ENCODE data around the gene HK1. TPM values are rescaled to one million over a fixed set of nuclear protein-coding genes. Genes with fewer than 3 reads are reported as not detected.
A peak's percentile ranks its signal among the peaks of the same experiment; 100 is the strongest.

HK1 gene
- total RNA-seq, 2 experiments from 2014 or later, result 121 to 135 TPM

DNA sequence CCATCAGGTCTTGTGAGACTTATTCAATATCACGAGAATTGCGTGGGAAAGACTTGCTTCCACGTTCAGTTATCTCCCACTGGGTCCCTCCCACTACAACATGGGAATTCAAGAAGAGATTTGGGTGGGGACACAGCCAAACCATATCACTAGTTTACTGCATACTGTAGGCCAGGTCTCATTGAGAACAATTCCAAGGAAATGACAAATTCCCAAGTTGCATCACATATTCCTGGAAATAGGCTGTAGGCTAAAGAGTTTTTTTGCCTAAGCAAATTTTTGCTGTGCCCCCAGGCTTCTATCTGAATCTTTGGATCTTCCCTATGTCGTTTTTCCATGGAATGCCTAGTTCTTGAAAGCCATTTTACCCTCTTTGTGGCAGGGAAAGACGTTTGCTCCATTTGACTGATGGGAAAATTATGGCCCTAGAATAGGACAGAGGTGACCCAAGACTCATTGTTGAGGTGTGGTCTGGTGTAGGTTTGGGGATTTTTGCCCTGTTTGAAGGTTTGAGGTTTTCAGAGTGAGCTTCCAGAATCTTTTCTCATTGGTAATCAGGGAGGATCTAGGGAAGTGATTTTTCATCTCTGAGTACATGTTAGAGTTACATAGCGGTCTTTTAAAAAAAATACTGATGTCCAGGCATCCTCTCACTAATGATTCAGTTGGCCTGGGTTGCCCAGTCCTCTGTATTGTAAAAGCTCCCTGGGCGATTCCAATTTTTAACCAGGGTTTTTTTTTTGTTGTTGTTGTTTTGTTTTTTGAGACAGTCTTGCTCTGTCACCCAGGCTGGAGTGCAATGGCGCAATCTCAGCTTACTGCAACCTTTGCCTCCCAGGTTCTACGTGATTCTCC is 94.1 kb downstream of the HK1 start:
- H3K27me3 Mint-ChIP-seq, result no peaks in the 10 kb centered on the region
- H3K36me3 Mint-ChIP-seq, result peaks cover 54% of the 10 kb centered on the region
- no peak for ATAC-seq
- CTCF ChIA-PET, result interaction anchor here (1.1 kb wide), 1 partner anchor 35 kb away, joined by 3 read pairs; no protein-coding TSS in a partner anchor
- H3K4me1 Mint-ChIP-seq, result peaks cover 3% of the 10 kb centered on the region
- DNase-seq, result no peak
- no peaks in the 10 kb centered on the region for H3K9me3 Mint-ChIP-seq (ENCODE audit: low read depth)
- H3K27ac Mint-ChIP-seq, result no peak overlapping the region
- H3K4me3 Mint-ChIP-seq, result no peak overlapping the region

DNA sequence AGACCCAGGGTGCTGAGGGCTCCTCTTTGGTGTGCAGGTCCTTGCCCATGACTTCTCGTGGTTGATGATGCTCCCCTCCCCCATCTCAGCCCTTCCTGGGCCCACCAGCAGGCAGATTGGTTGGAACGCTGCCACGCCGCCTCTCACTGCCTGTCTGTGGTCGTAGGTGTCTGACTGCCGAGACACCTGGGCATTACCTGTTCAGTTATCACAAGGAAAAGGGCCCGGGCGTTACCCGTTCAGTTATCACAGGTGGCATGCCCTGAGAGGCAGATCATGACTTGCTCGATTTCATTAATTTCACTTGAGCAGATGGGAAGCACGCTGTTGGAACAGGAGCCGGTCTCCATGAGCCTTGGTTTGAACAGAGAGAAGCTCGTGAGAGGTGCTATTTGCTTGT is 95.9 kb downstream of the HK1 start:
- Mint-ChIP-seq H3K9me3 (ENCODE audit: low read depth) (no peaks in the 10 kb centered on the region), H3K27ac (no peak overlapping the region), H3K4me1 (peaks cover 8% of the 10 kb centered on the region), H3K27me3 (no peaks in the 10 kb centered on the region), H3K4me3 (no peak overlapping the region), H3K36me3 (peaks cover 58% of the 10 kb centered on the region)
- DNase-seq (no peak), ATAC-seq (no peak)
- CTCF ChIA-PET, result no interaction called here

DNA sequence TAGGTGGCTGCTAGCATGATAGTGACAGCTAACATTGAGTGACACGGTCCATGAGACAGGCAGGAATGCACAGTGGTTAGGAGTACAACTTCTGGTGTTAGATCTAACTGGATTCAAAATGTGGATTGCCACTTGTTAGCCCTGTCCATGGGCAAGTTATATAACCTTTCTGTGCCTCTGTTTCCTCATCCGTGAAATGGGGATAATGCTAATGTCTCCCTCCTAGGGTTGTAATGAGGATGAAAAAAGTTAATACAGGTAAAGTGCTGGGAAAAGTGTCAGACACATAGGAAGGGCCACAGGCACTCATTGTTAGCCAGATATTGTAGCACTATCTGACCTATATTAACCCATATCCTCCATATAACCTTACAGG is 96.6 kb downstream of the HK1 start:
- no peak overlapping the region for H3K27ac Mint-ChIP-seq
- H3K27me3 Mint-ChIP-seq, result no peaks in the 10 kb centered on the region
- DNase-seq, result no peak
- no peaks in the 10 kb centered on the region for H3K9me3 Mint-ChIP-seq (ENCODE audit: low read depth)
- CTCF ChIA-PET, result no interaction called here
- peaks cover 8% of the 10 kb centered on the region for H3K4me1 Mint-ChIP-seq
- H3K36me3 Mint-ChIP-seq, result peaks cover 61% of the 10 kb centered on the region
- H3K4me3 Mint-ChIP-seq, result no peak overlapping the region
- no peak for ATAC-seq

DNA sequence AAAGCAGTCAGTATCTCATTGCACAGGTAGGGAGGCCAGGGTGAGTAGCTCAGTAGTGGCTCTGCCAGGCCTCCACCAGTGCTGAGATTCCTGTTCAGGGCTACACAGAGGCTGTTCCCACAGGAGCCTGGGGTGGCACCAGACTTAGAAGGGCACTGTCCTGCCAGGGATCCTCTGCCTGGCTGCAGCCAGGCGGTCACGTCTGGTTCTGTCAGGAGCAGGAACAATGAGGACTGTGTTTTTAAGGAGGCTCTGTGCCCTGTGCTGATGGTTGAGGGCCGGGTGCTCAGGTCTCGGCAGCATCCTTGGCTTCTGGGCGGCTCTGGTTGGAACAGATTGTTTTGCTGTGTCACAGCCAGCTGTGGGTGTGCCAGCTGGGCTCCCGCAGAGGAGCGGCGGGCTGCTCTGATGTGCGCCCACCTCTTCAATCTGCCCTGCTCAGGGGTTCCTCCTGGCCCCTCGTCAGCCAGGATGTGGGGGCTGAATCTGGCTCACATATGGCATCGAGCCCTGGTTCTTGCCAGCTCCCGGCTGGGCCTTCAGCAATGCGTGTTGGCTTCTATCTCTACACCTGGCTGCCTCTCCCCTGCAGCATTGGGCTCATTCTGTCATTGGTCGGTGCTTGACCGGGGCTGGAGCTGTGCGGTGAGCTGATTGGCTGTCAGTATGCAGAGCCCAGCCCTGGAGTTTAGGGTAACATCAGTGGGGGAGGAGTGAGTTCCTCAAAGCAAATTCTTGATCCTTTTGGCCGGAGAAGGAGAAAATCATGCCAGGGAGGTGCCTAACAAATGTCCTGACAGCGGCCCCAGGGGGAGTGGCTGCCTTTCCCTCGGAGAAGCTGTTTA is 97.2 kb downstream of the HK1 start:
- DNase-seq, result no peak
- no peak overlapping the region for H3K4me3 Mint-ChIP-seq
- H3K27me3 Mint-ChIP-seq, result no peaks in the 10 kb centered on the region
- peaks cover 59% of the 10 kb centered on the region for H3K36me3 Mint-ChIP-seq
- peak overlapping the region; percentile 4 for H3K27ac Mint-ChIP-seq
- peaks cover 8% of the 10 kb centered on the region for H3K4me1 Mint-ChIP-seq
- CTCF ChIA-PET, result no interaction called here
- no peak for ATAC-seq
- no peaks in the 10 kb centered on the region for H3K9me3 Mint-ChIP-seq (ENCODE audit: low read depth)

DNA sequence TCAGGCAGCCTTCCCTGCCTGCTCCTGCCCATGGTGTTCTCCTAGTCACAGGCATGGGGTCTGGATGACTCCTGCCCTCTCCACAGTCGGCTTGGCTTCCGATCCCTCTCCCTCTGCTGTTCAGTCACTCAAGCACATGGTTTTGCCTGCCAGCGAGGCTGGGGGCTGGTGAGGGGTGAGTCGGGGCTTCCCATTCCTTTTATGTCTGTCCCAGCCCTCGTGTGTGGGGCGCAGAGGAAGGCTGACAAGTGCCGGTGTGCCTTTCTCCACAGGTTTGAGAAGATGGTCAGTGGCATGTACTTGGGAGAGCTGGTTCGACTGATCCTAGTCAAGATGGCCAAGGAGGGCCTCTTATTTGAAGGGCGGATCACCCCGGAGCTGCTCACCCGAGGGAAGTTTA is 98.4 kb downstream of the HK1 start:
- CTCF ChIA-PET, result no interaction called here

DNA sequence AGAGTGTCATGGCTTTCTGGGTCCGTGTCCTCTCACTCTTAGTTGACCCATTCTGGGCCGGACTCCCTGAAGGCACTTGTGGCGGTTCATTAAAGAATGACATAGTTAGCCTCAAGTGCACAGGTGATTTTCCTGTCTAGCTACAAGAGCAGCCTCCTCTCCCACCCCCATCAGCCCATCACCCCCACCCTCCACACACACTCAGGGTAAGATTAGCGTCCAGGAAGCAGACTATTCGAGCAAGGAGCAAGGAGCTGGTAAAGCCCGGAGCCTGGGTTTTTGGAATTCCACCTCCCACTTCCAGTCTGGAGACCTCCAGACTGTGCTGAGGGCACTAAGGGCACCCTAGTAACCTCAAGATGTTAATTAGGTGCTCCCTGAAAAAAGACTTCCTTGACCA is 98.9 kb downstream of the HK1 start:
- H3K4me3 Mint-ChIP-seq, result no peak overlapping the region
- no peaks in the 10 kb centered on the region for H3K9me3 Mint-ChIP-seq (ENCODE audit: low read depth)
- H3K27me3 Mint-ChIP-seq, result no peaks in the 10 kb centered on the region
- ATAC-seq, result no peak
- CTCF ChIA-PET, result no interaction called here
- H3K36me3 Mint-ChIP-seq, result peaks cover 51% of the 10 kb centered on the region
- DNase-seq, result no peak
- H3K27ac Mint-ChIP-seq, result no peak overlapping the region
- peaks cover 8% of the 10 kb centered on the region for H3K4me1 Mint-ChIP-seq

More for the DNA sequence above, 98.4 kb downstream of the HK1 start:
- Mint-ChIP-seq H3K4me3 (no peak overlapping the region), H3K36me3 (peaks cover 52% of the 10 kb centered on the region), H3K27me3 (no peaks in the 10 kb centered on the region), H3K4me1 (peaks cover 8% of the 10 kb centered on the region), H3K9me3 (ENCODE audit: low read depth) (no peaks in the 10 kb centered on the region), H3K27ac (no peak overlapping the region)
- no peak for DNase-seq
- no peak for ATAC-seq

DNA sequence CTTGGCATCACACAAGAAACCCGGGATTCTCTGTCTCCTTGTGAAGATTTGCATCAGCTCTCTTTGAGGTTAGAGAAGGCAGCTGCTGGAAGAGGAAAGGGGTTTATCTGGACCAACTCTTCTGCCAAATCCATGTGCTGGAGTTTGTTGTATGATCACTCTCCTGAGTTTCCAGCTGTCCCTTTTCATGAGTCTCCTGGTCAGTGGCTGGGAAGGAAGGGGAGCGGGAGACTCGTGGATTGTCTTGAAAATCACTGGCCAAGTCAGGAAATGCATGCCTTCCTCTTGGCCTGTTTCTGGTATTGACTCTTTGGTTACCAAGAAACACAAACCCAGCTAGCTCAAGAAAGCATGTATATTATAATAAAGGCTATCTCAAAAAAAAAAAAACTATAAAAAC is 99.6 kb downstream of the HK1 start:
- Mint-ChIP-seq H3K36me3 (peaks cover 50% of the 10 kb centered on the region), H3K9me3 (ENCODE audit: low read depth) (no peaks in the 10 kb centered on the region), H3K27ac (peak overlapping the region; percentile 51), H3K4me3 (no peak overlapping the region), H3K4me1 (peaks cover 8% of the 10 kb centered on the region), H3K27me3 (no peaks in the 10 kb centered on the region)
- CTCF ChIA-PET, result interaction anchor here (0.8 kb wide), 1 partner anchor 124 kb away, joined by 3 read pairs; no protein-coding TSS in a partner anchor
- DNase-seq, result no peak
- no peak for ATAC-seq

DNA sequence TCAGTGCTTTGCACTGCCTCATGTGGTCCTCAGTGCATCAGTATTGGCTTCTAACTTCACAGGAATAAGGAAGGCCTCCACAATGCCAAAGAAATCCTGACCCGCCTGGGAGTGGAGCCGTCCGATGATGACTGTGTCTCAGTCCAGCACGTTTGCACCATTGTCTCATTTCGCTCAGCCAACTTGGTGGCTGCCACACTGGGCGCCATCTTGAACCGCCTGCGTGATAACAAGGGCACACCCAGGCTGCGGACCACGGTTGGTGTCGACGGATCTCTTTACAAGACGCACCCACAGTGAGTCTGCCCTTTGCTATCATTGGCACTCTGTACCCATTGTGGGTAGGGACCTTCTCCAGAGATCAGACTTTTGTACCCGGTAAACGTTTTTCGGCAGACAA is 101.5 kb downstream of the HK1 start:
- no peak for DNase-seq
- no peaks in the 10 kb centered on the region for H3K9me3 Mint-ChIP-seq (ENCODE audit: low read depth)
- no peaks in the 10 kb centered on the region for H3K27me3 Mint-ChIP-seq
- H3K4me3 Mint-ChIP-seq, result no peak overlapping the region
- peaks cover 10% of the 10 kb centered on the region for H3K4me1 Mint-ChIP-seq
- H3K27ac Mint-ChIP-seq, result no peak overlapping the region
- CTCF ChIA-PET, result interaction anchor here (1.0 kb wide), 1 partner anchor 13 kb away, joined by 3 read pairs; no protein-coding TSS in a partner anchor
- ATAC-seq, result no peak
- H3K36me3 Mint-ChIP-seq, result peaks cover 57% of the 10 kb centered on the region

DNA sequence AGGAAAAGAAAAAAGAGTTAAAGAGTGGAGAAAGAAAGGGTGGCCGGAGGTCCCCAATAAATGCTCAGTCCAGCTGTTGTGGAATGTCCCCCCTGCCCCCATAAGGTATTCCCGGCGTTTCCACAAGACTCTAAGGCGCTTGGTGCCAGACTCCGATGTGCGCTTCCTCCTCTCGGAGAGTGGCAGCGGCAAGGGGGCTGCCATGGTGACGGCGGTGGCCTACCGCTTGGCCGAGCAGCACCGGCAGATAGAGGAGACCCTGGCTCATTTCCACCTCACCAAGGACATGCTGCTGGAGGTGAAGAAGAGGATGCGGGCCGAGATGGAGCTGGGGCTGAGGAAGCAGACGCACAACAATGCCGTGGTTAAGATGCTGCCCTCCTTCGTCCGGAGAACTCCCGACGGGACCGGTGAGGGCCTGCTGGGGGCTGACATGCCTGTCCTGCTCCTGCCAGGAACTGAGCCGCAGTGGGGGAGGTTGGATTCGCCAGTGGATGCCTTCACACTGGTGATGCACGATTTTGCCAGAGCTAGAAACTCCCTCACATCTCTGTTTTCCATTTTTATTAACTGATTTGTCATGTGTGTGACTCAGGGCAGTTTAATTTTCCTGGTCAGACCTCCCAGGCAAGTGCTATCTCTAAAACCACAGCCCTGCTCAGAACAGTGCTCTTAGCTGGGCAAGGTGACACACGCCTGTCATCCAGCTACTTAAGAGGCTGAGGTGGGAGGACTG is 104.3 kb downstream of the HK1 start:
- Mint-ChIP-seq H3K36me3 (peaks cover 54% of the 10 kb centered on the region), H3K27ac (no peak overlapping the region), H3K4me3 (no peak overlapping the region), H3K4me1 (peaks cover 8% of the 10 kb centered on the region), H3K27me3 (no peaks in the 10 kb centered on the region), H3K9me3 (ENCODE audit: low read depth) (no peaks in the 10 kb centered on the region)
- CTCF ChIA-PET, result interaction anchor here (0.9 to 2.8 kb wide), 2 partner anchors 10 to 25 kb away, joined by 3 to 11 read pairs; no protein-coding TSS in a partner anchor
- DNase-seq, result no peak
- no peak for ATAC-seq

DNA sequence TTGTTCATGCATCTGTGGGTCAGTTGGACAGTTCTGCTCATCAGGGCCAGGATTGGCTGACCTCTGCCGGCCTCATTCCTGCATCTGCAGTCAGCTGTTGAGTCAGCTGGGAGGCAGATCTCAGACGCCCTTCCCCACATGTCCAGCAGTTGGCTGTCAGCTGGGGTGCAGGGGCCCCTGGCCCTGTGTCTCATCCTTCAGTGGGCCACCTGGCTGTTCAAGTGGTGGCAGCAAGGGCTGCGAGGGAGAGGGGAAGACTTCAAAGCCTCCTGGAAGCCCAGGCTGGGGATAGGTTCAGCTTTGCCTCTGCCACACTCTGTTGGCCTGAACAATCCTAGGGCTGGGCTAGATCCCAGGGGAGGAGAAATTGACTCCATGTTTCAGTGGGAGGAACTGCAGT is 105.3 kb downstream of the HK1 start:
- H3K9me3 Mint-ChIP-seq (ENCODE audit: low read depth), result no peaks in the 10 kb centered on the region
- no peak for ATAC-seq
- H3K27ac Mint-ChIP-seq, result no peak overlapping the region

DNA sequence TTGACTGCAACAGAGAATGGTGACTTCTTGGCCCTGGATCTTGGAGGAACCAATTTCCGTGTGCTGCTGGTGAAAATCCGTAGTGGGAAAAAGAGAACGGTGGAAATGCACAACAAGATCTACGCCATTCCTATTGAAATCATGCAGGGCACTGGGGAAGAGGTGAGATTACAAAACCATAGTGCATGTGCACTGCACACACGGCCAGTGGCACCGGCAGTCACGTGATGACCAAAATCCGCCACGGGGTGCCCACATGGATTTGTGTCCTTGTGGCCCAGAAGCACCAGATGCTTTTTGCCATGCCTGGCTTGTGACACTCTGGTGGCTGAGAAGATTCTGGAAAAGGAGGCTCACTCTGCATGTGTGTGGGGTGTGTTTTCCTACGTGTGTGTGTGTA is 106.0 kb downstream of the HK1 start:
- H3K27ac Mint-ChIP-seq, result no peak overlapping the region
- peaks cover 3% of the 10 kb centered on the region for H3K4me1 Mint-ChIP-seq
- H3K36me3 Mint-ChIP-seq, result peaks cover 55% of the 10 kb centered on the region
- no peaks in the 10 kb centered on the region for H3K9me3 Mint-ChIP-seq (ENCODE audit: low read depth)
- DNase-seq (no peak), ATAC-seq (no peak)
- CTCF ChIA-PET, result interaction anchor here (2.8 kb wide), 1 partner anchor 23 kb away, joined by 11 read pairs; no protein-coding TSS in a partner anchor
- no peaks in the 10 kb centered on the region for H3K27me3 Mint-ChIP-seq
- no peak overlapping the region for H3K4me3 Mint-ChIP-seq

More for the DNA sequence above, 105.3 kb downstream of the HK1 start:
- CTCF ChIA-PET, result interaction anchor here (0.9 to 2.8 kb wide), 2 partner anchors 9 to 24 kb away, joined by 3 to 11 read pairs; no protein-coding TSS in a partner anchor
- H3K4me1 Mint-ChIP-seq, result peaks cover 3% of the 10 kb centered on the region
- no peak for DNase-seq
- no peaks in the 10 kb centered on the region for H3K27me3 Mint-ChIP-seq
- H3K36me3 Mint-ChIP-seq, result peaks cover 54% of the 10 kb centered on the region
- no peak overlapping the region for H3K4me3 Mint-ChIP-seq

DNA sequence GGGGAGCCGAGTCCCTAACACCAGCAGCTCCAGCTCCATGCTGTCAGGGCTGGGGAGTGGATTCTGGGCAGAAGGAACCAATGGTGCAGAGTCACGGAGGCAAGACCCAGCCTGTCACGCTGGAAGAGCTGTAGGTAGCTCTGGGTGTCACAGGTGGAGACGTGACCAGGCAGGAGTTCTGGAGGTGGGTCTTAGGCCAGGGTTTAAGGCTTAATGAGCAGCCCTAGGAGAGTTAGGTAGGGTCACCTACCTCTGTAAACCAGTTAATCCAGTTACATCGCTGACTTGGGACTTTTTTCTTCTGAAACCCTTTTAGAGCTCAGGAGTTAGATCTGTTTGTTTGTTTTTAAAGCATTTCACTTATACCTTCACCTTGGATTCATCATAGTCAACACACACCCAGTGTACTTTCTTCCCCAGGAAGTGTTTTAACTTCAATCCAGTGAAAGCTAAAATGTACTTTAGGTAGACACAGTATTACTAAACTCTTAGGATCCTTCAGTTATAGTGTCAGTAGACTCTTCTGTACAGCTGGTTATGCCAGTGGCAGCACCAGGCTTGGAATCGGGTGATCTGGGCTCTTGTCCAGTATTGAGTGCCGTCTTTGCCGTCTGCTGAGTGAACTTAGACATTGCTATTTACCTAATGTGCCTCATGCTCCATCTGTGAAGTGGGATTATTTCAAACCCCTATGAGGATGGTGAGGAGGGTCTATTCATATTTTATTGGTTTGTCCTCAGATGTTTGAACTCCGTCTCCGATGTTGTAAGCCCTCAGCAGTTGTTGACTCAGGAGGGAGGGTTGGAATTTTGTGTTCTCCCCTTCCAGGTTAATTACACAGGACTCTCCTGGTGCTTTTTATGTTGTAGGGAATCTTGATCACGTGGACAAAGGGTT is 107.4 kb downstream of the HK1 start:
- Mint-ChIP-seq H3K36me3 (peaks cover 48% of the 10 kb centered on the region), H3K4me1 (peaks cover 6% of the 10 kb centered on the region), H3K27me3 (no peaks in the 10 kb centered on the region), H3K4me3 (no peak overlapping the region), H3K9me3 (ENCODE audit: low read depth) (no peaks in the 10 kb centered on the region), H3K27ac (no peak overlapping the region)
- no peak for ATAC-seq
- CTCF ChIA-PET, result interaction anchor here (0.7 kb wide), 1 partner anchor 140 kb away, joined by 3 read pairs; no protein-coding TSS in a partner anchor
- DNase-seq, result no peak

All from activated CD8-positive, alpha-beta memory T cell treated with anti-CD3 and anti-CD28 coated beads, Interleukin-2, amount 10 ng/mL, durations not matched to agents 7 days and 5 days (primary cell).